Smooth muscle cell (in vitro differentiated cells): Measurements from ENCODE around the gene GTPBP8. TPM values are rescaled to one million over a fixed set of nuclear protein-coding genes. Genes with fewer than 3 reads are reported as not detected.

Experiments used
- DNase-seq: peaks from one replicate; lab custom pipeline; 2025; ENCODE audit not compliant: unreplicated experiment; lab: John Stamatoyannopoulos, UW
- H2AFZ ChIP-seq: fragments of 200-600 bp; sonication (generic); 2 replicates; pipeline ENCODE4 v1.6.0; 2016; ENCODE audit warnings: antibody characterized with exemption, low read depth, mild to moderate bottlenecking
- H3F3A ChIP-seq: fragments of 200-600 bp; sonication (generic); 2 replicates; pipeline ENCODE4 v1.6.0; 2017; ENCODE audit warnings: antibody characterized with exemption, low read depth
- H3K27ac ChIP-seq: fragments of 200-600 bp; sonication (generic); 2 replicates; pipeline ENCODE4 v1.5.1; 2016; ENCODE audit warnings: low read depth, mild to moderate bottlenecking
- H3K27me3 ChIP-seq: fragments of 200-600 bp; sonication (generic); 2 replicates; pipeline ENCODE4 v1.6.1; 2016; ENCODE audit warnings: low read depth, mild to moderate bottlenecking
- H3K36me3 ChIP-seq: fragments of 200-600 bp; sonication (generic); 2 replicates; pipeline ENCODE4 v1.5.1; 2016; ENCODE audit warnings: low read depth
- H3K4me1 ChIP-seq: fragments of 200-600 bp; sonication (generic); 2 replicates; pipeline ENCODE4 v1.5.1; 2016; ENCODE audit warnings: low read depth
- H3K4me2 ChIP-seq: fragments of 200-600 bp; sonication (generic); 2 replicates; pipeline ENCODE4 v1.6.0; 2016; ENCODE audit warnings: mild to moderate bottlenecking
- H3K4me3 ChIP-seq: fragments of 200-600 bp; sonication (generic); 2 replicates; pipeline ENCODE4 v1.5.1; 2016; ENCODE audit warnings: mild to moderate bottlenecking
- H3K79me2 ChIP-seq: fragments of 200-600 bp; sonication (generic); 2 replicates; pipeline ENCODE4 v1.6.0; 2016; ENCODE audit warnings: low read depth, mild to moderate bottlenecking
- H3K9ac ChIP-seq: fragments of 200-600 bp; sonication (generic); 2 replicates; pipeline ENCODE4 v1.6.0; 2016; ENCODE audit warnings: low read depth
- H3K9me3 ChIP-seq: fragments of 200-600 bp; sonication (generic); replicated peaks from 2 replicates; pipeline ENCODE4 v1.5.1; 2016; ENCODE audit warnings: low read depth
- H4K20me1 ChIP-seq: fragments of 200-600 bp; sonication (generic); 2 replicates; pipeline ENCODE4 v1.6.0; 2016; ENCODE audit warnings: low read depth
- WGBS: methylation state at CpG from one replicate; pipeline ENCODE4 v1.1.7; 2016; ENCODE audit warnings: low lambda C conversion rate; 5-methylcytosine and 5-hydroxymethylcytosine counted together
- polyA plus RNA-seq: library from polyadenylated mRNA; unstranded; fragments of >200 nt; fragmentation: Nextera tagmentation; extraction: Ambion mirVana; gene quantifications from 2 replicates; pipeline ENCODE4 v1.2.1, GENCODE V29; 2016
- total RNA-seq: library from RNA; depleted of rRNA; stranded (reverse); fragments of >200 nt; gene quantifications from 2 replicates; pipeline ENCODE4 v1.2.3, GENCODE V29; 2014
- TF ChIP-seq, protein P1 (sequence below): fragments of 200-600 bp; sonication (generic); IDR thresholded peaks from 2 replicates; pipeline ENCODE4 v1.5.1; 2017; ENCODE audit warnings: borderline replicate concordance, mild to moderate bottlenecking, antibody characterized with exemption; ENCODE audit not compliant: insufficient read depth, poor library complexity, severe bottlenecking

Gene GTPBP8
- total RNA-seq (17.7 and 21.5 TPM in 2 replicates), polyA plus RNA-seq (9.7 and 10.2 TPM in 2 replicates)

- Histone ChIP-seq H2AFZ (peak within 1 kb of the TSS; percentile 100), H3K4me2 (peak within 1 kb of the TSS; percentile 98), H3K36me3 (no peaks in the 10 kb centered on the region), H3K79me2 (peaks cover 35% of the 10 kb centered on the region), H4K20me1 (no peaks in the 10 kb centered on the region), H3K9ac (peak within 1 kb of the TSS; percentile 92), H3K27me3 (no peaks in the 10 kb centered on the region), H3K4me1 (peaks cover 11% of the 10 kb centered on the region), H3K27ac (peak within 1 kb of the TSS; percentile 87), H3K4me3 (peak within 1 kb of the TSS; percentile 91), H3F3A (no peaks in the 10 kb centered on the region), H3K9me3 (no peaks in the 10 kb centered on the region)
- TF ChIP-seq, protein P1, sequence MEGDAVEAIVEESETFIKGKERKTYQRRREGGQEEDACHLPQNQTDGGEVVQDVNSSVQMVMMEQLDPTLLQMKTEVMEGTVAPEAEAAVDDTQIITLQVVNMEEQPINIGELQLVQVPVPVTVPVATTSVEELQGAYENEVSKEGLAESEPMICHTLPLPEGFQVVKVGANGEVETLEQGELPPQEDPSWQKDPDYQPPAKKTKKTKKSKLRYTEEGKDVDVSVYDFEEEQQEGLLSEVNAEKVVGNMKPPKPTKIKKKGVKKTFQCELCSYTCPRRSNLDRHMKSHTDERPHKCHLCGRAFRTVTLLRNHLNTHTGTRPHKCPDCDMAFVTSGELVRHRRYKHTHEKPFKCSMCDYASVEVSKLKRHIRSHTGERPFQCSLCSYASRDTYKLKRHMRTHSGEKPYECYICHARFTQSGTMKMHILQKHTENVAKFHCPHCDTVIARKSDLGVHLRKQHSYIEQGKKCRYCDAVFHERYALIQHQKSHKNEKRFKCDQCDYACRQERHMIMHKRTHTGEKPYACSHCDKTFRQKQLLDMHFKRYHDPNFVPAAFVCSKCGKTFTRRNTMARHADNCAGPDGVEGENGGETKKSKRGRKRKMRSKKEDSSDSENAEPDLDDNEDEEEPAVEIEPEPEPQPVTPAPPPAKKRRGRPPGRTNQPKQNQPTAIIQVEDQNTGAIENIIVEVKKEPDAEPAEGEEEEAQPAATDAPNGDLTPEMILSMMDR = peak; percentile 7
- peak; percentile 64 for DNase-seq
- 2% methylated on average over 69 of the region's 70 CpGs for WGBS
Observed at GRCh38 chr3:112990672-112991602, at the start of gene GTPBP8. Gene GTPBP8, plus strand, starts transcription at chr3:112990984. Its CDS starts 16 bp downstream, at chr3:112991000.

GRCh38 chr3:112948346-112948838 lies 42.4 kb upstream of the GTPBP8 start:
- no peak overlapping the region for H3K9ac ChIP-seq
- H3K4me1 ChIP-seq = no peaks in the 10 kb centered on the region
- H3K27ac ChIP-seq = no peak overlapping the region
- WGBS = 87% methylated on average over 9 of the region's 9 CpGs
- H3K27me3 ChIP-seq = no peaks in the 10 kb centered on the region
- no peak overlapping the region for H3K4me2 ChIP-seq
- peaks cover 3% of the 10 kb centered on the region for H3K9me3 ChIP-seq
- H3F3A ChIP-seq = no peaks in the 10 kb centered on the region
- H2AFZ ChIP-seq = no peak overlapping the region
- H3K36me3 ChIP-seq = no peaks in the 10 kb centered on the region
- no peak for DNase-seq
- H4K20me1 ChIP-seq = no peaks in the 10 kb centered on the region
- no peak overlapping the region for H3K4me3 ChIP-seq
- TF ChIP-seq, protein P1 = no peak
- H3K79me2 ChIP-seq = no peaks in the 10 kb centered on the region

- Histone ChIP-seq H3K27me3 (no peaks in the 10 kb centered on the region), H3K4me2 (no peak overlapping the region), H2AFZ (no peak overlapping the region), H4K20me1 (no peaks in the 10 kb centered on the region), H3K36me3 (no peaks in the 10 kb centered on the region), H3K4me1 (no peaks in the 10 kb centered on the region), H3K4me3 (no peak overlapping the region), H3K9me3 (no peaks in the 10 kb centered on the region), H3K27ac (no peak overlapping the region), H3F3A (no peaks in the 10 kb centered on the region), H3K79me2 (no peaks in the 10 kb centered on the region), H3K9ac (no peak overlapping the region)
- DNase-seq = no peak
- TF ChIP-seq, protein P1 = no peak
Observed at GRCh38 chr3:112956351-112956750, 34.4 kb upstream of the GTPBP8 start.
